ENCODE measurements around the gene ZSWIM7.
"Not testable (repeated sequence)": the region's sequence is repeated elsewhere in the genome, so short reads cannot be mapped to it uniquely, and the experiment has no call there.

Gene ZSWIM7

DNA sequence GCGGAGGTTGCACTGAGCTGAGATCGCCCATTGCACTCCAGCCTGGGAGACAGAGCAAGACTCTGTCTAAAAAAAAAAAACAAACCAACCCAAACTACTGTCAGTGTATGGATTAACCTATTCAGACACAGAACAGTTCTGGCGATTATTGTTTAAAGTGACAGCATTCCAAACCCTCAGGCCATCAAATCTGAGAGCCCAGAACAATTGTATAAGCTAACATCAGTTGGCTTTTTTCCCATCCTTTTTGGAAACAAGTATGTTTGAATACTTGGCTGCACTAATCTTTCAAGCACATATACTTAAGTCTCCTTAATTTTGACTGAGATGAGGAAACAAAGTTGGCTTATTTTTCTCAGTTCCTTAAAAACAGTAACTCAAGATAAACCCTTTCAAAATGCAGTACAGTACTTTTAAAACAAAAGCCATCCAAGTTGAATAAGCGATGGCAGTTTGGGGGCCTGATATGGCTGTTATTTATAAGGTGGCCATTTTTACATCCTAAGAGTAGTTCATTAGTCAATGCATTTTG lies 1.4 kb downstream of the ZSWIM7 start:
- DNase-seq (ENCODE audit: low read depth): no peak

GRCh38 chr17:15996322-15996721 lies 3.2 kb downstream of the ZSWIM7 start:
- no peak for DNase-seq (ENCODE audit: low read depth)

GRCh38 chr17:15981646-15982580 lies 17.6 kb downstream of the ZSWIM7 start:
- DNase-seq (ENCODE audit: low read depth): no peak

DNA sequence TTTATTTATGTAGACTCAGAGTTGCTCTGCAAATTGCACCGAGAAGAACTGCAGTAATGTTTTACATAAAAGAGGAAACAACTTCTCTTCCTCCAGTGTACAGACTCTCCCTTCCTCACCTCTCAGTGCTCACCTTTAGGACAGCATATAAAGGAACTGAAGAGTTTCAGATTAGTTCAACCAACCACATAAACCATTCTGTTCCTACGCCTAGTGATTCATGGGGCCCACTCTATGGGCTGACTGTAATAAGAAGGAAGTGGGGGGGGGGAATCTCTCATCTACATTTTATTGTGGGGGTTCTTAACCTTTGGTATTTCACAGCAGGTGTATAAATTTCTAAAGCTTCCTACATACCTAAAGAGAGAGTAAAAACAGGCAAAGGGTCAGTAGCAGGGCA lies 18.3 kb downstream of the ZSWIM7 start:
- no peak for DNase-seq (ENCODE audit: low read depth)

DNA sequence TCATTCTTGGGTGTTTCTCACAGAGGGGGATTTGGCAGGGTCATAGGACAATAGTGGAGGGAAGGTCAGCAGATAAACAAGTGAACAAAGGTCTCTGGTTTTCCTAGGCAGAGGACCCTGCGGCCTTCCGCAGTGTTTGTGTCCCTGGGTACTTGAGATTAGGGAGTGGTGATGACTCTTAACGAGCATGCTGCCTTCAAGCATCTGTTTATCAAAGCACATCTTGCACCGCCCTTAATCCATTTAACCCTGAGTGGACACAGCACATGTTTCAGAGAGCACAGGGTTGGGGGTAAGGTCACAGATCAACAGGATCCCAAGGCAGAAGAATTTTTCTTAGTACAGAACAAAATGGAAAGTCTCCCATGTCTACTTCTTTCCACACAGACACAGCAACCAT lies 20.5 kb downstream of the ZSWIM7 start:
- DNase-seq (ENCODE audit: low read depth): not testable (repeated sequence)

DNA sequence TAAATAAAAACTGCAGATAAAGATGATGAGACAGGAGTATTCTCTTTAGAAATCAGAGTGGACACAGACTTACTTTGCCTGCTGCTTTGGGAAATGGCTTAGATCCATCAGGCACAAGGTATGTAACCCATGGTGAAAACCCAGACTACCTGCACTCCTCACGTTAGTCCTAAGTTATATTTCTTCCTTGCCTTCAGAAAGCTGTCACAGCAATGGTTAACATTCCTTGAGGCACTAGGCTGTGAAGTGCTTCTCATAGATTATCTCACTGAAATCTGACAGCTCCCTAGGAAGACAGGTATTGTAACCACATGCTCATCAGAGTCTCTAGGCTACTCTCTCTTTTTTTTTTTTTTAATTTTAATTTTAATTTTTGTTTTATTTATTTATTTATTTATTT lies 20.9 kb downstream of the ZSWIM7 start:
- DNase-seq (ENCODE audit: low read depth): no peak

GRCh38 chr17:15977894-15978293 lies 21.6 kb downstream of the ZSWIM7 start:
- no peak for DNase-seq (ENCODE audit: low read depth)

DNA sequence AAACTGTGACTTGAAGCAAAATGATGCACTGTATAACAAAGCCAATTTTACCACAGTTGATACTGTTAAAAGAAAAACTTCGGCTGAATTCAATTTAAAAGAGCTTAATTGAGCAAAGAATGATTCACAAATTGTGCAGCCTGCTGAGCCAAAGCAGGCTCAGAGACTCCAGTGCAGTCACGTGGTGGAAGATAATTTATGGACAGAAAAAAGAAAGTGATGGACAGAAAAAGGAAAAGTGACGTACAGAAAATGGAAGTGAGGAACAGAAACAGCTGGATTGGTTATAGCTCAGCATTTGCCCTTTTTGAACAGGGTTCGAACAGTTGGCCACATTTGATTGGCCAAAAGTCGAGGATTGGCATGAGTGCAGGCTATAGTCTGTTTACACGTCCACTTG lies 25.7 kb downstream of the ZSWIM7 start:
- DNase-seq (ENCODE audit: low read depth): no peak

DNA sequence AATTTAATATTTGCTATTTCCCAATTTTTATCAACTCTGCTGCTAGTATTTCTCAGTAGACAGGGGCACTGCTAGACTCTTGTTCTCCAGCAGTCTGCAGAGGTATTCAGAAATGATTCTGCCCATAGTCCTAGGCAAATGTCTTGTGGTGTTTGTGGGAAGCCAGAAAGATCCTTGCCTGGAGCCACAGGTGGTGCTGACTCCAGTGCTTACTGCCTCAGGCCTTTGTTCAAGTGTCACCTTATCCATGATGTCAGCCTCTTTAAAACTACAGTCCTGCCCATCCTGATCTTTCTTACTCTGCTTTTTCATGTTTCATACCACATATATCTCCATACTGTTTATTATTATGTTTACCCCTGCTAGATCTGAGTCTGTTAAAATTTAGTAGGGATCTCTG lies 26.5 kb downstream of the ZSWIM7 start:
- no peak for DNase-seq (ENCODE audit: low read depth)

GRCh38 chr17:15972497-15972951 lies 27.0 kb downstream of the ZSWIM7 start:
- DNase-seq (ENCODE audit: low read depth): no peak

DNA sequence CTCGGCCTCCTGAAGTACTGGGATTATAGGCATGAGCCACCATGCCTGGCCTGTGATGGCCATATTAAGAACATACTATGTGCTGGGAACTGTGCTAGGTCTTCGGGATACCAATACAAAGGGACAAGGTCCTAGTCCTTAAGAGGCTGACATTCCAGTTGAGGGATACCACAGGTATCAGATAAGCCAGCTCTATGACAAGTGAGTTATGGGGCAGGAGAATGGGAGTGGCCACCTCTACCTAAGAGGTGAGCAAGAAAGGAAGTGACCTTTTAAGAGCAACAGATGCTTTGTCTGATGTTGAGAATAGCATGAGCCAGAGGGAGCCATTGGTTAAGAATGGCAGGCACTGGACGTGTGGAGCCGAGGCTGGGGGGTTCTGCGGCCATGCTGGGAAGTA lies 27.6 kb downstream of the ZSWIM7 start:
- no peak for DNase-seq (ENCODE audit: low read depth)

GRCh38 chr17:15971098-15971678 lies 28.3 kb downstream of the ZSWIM7 start:
- no peak for DNase-seq (ENCODE audit: low read depth)

- no peak for DNase-seq (ENCODE audit: low read depth)
Observed at GRCh38 chr17:15970500-15970899, 29.0 kb downstream of the ZSWIM7 start.

- no peak for DNase-seq (ENCODE audit: low read depth)
Observed at GRCh38 chr17:15969463-15969862, 30.0 kb downstream of the ZSWIM7 start.

DNA sequence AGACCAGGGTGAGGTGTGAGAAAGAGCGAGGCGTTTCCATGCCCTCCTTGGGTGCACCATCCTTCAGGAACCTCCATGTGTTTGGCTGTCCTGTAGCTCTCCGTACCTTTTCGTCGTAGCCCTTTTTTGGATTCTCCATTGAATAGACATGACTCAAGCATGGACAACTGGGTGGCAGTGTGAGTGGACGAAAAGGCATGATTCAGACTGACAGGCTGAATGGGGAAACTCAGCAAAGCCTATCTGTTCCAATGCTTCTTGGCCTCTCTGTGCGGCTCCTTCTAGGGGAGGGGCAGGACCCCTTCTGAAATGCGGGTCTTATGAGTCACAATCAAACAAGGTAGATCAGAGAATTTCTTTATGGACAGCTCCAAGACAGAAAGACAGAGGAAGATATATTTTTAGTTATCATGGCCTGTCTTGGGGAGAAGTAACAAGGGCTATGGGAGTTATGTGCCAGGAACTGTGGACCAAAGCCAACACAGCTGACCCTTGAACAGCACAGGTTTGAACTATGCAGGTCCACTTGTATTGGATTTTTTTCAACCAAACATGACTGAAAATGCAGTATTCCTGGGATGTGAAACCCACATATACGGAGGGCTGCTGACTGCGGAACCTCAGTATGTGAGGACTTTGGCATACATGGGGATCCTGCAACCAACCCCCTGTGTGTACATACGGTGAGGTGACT lies 31.7 kb downstream of the ZSWIM7 start:
- no peak for DNase-seq (ENCODE audit: low read depth)

- DNase-seq (ENCODE audit: low read depth): no peak
Observed at GRCh38 chr17:15966879-15967248, 32.6 kb downstream of the ZSWIM7 start.

GRCh38 chr17:15966183-15966878 lies 33.2 kb downstream of the ZSWIM7 start:
- no peak for DNase-seq (ENCODE audit: low read depth)

- no peak for DNase-seq (ENCODE audit: low read depth)
Observed at GRCh38 chr17:15965528-15965927, 34.0 kb downstream of the ZSWIM7 start.

GRCh38 chr17:15963670-15964110 lies 35.8 kb downstream of the ZSWIM7 start:
- no peak for DNase-seq (ENCODE audit: low read depth)

- DNase-seq (ENCODE audit: low read depth): no peak
Observed at GRCh38 chr17:15958484-15958854, 41.0 kb downstream of the ZSWIM7 start.

- no peak for DNase-seq (ENCODE audit: low read depth)
Observed at GRCh38 chr17:15957608-15958307, 41.7 kb downstream of the ZSWIM7 start.
